K562 (cell line): Measurements from ENCODE around the gene PHF12. TPM values are rescaled to one million over a fixed set of nuclear protein-coding genes. Genes with fewer than 3 reads are reported as not detected.

Source experiments
- CCNT2 ChIP-seq: IDR thresholded peaks from 2 replicates; pipeline ENCODE4 v1.6.1; 2011; ENCODE audit warnings: borderline replicate concordance, low read depth, mild to moderate bottlenecking, moderate library complexity, mixed read lengths, low read length; ENCODE audit not compliant: insufficient read length; ENCODE audit errors: extremely low read depth
- ELF2 ChIP-seq: fragments of 250-450 bp; sonication (Bioruptor Pico); IDR thresholded peaks from 2 replicates; pipeline ENCODE4 v1.5.0; 2021; ENCODE audit warnings: mild to moderate bottlenecking
- RBM25 ChIP-seq: fragments of 200-400 bp; formaldehyde crosslinking; IDR thresholded peaks from 2 replicates; pipeline ENCODE4 v1.6.1; 2018; ENCODE audit warnings: low read length, low read depth, moderate library complexity; ENCODE audit not compliant: severe bottlenecking
- SRSF1 ChIP-seq: fragments of 200-400 bp; formaldehyde crosslinking; IDR thresholded peaks from 2 replicates; pipeline ENCODE4 v1.6.1; 2017; ENCODE audit warnings: mild to moderate bottlenecking, low read depth, low read length, moderate library complexity
- TAF7 ChIP-seq: fragments of 450-650 bp; IDR thresholded peaks from 2 replicates; pipeline ENCODE4 v1.6.1; 2016; ENCODE audit warnings: missing genetic modification characterization, missing compliant biosample characterization
- TOE1 ChIP-seq, 2 experiments: fragments of 450-650 bp in 1 of 2; sonication (generic) in 1 of 2; formaldehyde crosslinking in 1 of 2; IDR thresholded peaks; 2 replicates each; pipeline versions ENCODE4 v1.7.1 to v1.8.0; 2016 to 2022; ENCODE audit warnings: borderline replicate concordance in 2 of 2, mild to moderate bottlenecking in 2 of 2, antibody characterized with exemption in 1 of 2, inconsistent platforms in 1 of 2, low read depth in 1 of 2, missing genetic modification reagents in 1 of 2, moderate library complexity in 1 of 2
- ZNF445 ChIP-seq: fragments of 250-450 bp; sonication (Bioruptor Pico); IDR thresholded peaks from 2 replicates; pipeline ENCODE4 v1.4.0; 2020; ENCODE audit warnings: low read depth, mild to moderate bottlenecking, moderate library complexity
- polyA plus RNA-seq, 8 experiments: library from polyadenylated mRNA; depleted of rRNA in 4 of 8; stranded (reverse) in 5 of 8; unstranded in 3 of 8; fragments of >200 nt; fragmentation: Nextera tagmentation in 2 of 8; fragmentation: Illumina TruSeq in 1 of 8; extraction: Ambion mirVana in 2 of 8; extraction: Trizol in 1 of 8; gene quantifications; 2 replicates each; pipeline versions ENCODE4 v1.2.1 to v1.2.3, GENCODE V29; 2011 to 2014; ENCODE audit warnings: inconsistent platforms in 1 of 8, missing spikeins in 1 of 8
- total RNA-seq, 7 experiments: library from RNA; depleted of rRNA in 6 of 7; stranded (reverse); fragments of >200 nt in 6 of 7; fragmentation: Illumina TruSeq in 2 of 7; extraction: Trizol in 2 of 7; gene quantifications; 2 replicates each; pipeline versions ENCODE4 v1.2.1 to v1.2.3, GENCODE V29; 2011 to 2021; ENCODE audit warnings: low replicate concordance in 1 of 7
- TF ChIP-seq, protein P1 (sequence below): fragments of 450-650 bp; IDR thresholded peaks from 2 replicates; pipeline ENCODE4 v1.6.1; 2016; ENCODE audit warnings: low read depth, mild to moderate bottlenecking, moderate library complexity
- TF ChIP-seq, protein P2 (sequence below): sonication (generic); formaldehyde crosslinking; IDR thresholded peaks from 2 replicates; pipeline ENCODE4 v1.8.1; 2022; ENCODE audit warnings: missing genetic modification reagents
- TF ChIP-seq, protein P3 (sequence below): sonication (generic); formaldehyde crosslinking; IDR thresholded peaks from 2 replicates; pipeline ENCODE4 v1.8.1; 2023; ENCODE audit warnings: mild to moderate bottlenecking, missing genetic modification reagents
- TF ChIP-seq, protein P4 (sequence below): fragments of 450-650 bp; IDR thresholded peaks from 2 replicates; pipeline ENCODE4 v1.7.0; 2016; ENCODE audit warnings: borderline replicate concordance
- TF ChIP-seq, protein P5 (sequence below), 3 experiments: fragments of 200-800 bp in 1 of 3; fragments of 250-450 bp in 1 of 3; fragments of 450-650 bp in 1 of 3; sonication (Bioruptor Pico) in 1 of 3; sonication (Bioruptor generic) in 1 of 3; formaldehyde crosslinking in 1 of 3; IDR thresholded peaks; 2 replicates each; pipeline versions ENCODE4 v1.6.1 to v1.8.0; 2016 to 2022; ENCODE audit warnings: mild to moderate bottlenecking in 2 of 3, missing genetic modification characterization in 2 of 3, missing compliant biosample characterization in 1 of 3, moderate library complexity in 1 of 3
- TF ChIP-seq, protein P6 (sequence below), 3 experiments: fragments of 200-800 bp in 1 of 3; sonication (Bioruptor generic) in 1 of 3; sonication (generic) in 1 of 3; formaldehyde crosslinking in 1 of 3; IDR thresholded peaks; 2 replicates each; pipeline versions ENCODE4 v1.6.1 to v1.8.0; 2016 to 2022; ENCODE audit warnings: mild to moderate bottlenecking in 2 of 3, missing compliant biosample characterization in 2 of 3, missing genetic modification characterization in 2 of 3, missing genetic modification reagents in 1 of 3

The PHF12 gene
- total and polyA plus RNA-seq, 9 of the 15 experiments (the other 6 are each of a cell fraction or from before 2014, with no cell fraction given): 0.82 to 31.3 (median 13.5) TPM

DNA sequence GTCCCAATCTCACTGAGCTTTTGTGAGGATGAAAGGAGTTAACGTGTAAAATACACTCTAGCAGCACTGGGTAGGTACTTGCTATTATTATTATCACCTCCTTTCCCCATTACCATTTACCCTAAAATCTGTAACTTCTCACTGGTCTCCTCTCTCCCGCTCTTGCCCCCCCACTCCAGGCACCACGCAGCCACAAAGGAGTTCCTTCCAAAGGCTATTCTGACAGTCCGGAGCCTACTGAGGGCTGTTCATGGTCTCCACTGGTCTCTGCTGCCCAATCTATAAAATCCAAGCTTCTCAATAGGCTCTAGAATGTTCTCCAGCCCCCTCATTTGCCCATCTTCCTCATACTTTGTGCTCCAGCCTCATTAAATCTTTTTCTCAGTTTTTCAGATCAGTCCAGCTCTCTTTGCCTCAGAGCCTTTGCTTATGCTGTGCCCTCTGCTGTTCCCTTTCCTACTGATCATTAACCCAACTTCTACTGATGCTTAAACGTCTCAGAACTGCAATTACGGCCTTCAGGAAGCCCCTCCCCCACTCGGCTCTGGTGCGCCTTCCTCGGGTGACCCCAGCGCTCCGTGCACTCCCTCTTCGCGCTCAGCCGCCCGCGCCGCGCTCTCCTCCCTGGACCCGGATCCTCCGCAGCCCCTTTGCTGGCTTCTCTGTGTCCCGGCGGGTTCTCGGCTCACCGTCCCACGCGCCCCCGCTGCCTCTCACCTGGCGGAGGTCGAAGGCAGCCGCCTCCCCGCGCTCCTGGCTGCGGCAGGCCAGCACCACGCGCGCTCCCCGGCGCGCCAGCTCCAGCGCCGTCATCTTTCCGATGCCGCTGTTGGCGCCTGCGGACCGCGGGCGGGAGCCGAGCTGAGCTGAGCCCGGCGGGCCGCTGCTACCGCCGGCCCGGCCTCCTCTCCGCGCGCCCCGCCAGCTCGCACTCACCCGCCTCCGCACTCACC lies 49.2 kb downstream of the PHF12 start (continued):
- TF ChIP-seq ELF2 (CRISPR knock-in tag): no peak
- TF ChIP-seq SRSF1: no peak
- TF ChIP-seq TOE1 (IDR thresholded peaks at IDR 0.05; ENCODE audit: borderline replicate concordance): no peak
- no peak for TF ChIP-seq TOE1 (CRISPR knock-in tag; IDR thresholded peaks at IDR 0.05; ENCODE audit: borderline replicate concordance, low read depth)
- TF ChIP-seq, protein P1, sequence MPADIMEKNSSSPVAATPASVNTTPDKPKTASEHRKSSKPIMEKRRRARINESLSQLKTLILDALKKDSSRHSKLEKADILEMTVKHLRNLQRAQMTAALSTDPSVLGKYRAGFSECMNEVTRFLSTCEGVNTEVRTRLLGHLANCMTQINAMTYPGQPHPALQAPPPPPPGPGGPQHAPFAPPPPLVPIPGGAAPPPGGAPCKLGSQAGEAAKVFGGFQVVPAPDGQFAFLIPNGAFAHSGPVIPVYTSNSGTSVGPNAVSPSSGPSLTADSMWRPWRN: peak; percentile 50
- TF ChIP-seq, protein P2, sequence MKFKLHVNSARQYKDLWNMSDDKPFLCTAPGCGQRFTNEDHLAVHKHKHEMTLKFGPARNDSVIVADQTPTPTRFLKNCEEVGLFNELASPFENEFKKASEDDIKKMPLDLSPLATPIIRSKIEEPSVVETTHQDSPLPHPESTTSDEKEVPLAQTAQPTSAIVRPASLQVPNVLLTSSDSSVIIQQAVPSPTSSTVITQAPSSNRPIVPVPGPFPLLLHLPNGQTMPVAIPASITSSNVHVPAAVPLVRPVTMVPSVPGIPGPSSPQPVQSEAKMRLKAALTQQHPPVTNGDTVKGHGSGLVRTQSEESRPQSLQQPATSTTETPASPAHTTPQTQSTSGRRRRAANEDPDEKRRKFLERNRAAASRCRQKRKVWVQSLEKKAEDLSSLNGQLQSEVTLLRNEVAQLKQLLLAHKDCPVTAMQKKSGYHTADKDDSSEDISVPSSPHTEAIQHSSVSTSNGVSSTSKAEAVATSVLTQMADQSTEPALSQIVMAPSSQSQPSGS (CRISPR knock-in tag): no peak
- TF ChIP-seq, protein P3, sequence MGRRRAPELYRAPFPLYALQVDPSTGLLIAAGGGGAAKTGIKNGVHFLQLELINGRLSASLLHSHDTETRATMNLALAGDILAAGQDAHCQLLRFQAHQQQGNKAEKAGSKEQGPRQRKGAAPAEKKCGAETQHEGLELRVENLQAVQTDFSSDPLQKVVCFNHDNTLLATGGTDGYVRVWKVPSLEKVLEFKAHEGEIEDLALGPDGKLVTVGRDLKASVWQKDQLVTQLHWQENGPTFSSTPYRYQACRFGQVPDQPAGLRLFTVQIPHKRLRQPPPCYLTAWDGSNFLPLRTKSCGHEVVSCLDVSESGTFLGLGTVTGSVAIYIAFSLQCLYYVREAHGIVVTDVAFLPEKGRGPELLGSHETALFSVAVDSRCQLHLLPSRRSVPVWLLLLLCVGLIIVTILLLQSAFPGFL (CRISPR knock-in tag): no peak
- TF ChIP-seq, protein P4, sequence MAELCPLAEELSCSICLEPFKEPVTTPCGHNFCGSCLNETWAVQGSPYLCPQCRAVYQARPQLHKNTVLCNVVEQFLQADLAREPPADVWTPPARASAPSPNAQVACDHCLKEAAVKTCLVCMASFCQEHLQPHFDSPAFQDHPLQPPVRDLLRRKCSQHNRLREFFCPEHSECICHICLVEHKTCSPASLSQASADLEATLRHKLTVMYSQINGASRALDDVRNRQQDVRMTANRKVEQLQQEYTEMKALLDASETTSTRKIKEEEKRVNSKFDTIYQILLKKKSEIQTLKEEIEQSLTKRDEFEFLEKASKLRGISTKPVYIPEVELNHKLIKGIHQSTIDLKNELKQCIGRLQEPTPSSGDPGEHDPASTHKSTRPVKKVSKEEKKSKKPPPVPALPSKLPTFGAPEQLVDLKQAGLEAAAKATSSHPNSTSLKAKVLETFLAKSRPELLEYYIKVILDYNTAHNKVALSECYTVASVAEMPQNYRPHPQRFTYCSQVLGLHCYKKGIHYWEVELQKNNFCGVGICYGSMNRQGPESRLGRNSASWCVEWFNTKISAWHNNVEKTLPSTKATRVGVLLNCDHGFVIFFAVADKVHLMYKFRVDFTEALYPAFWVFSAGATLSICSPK: no peak
- TF ChIP-seq, protein P5, sequence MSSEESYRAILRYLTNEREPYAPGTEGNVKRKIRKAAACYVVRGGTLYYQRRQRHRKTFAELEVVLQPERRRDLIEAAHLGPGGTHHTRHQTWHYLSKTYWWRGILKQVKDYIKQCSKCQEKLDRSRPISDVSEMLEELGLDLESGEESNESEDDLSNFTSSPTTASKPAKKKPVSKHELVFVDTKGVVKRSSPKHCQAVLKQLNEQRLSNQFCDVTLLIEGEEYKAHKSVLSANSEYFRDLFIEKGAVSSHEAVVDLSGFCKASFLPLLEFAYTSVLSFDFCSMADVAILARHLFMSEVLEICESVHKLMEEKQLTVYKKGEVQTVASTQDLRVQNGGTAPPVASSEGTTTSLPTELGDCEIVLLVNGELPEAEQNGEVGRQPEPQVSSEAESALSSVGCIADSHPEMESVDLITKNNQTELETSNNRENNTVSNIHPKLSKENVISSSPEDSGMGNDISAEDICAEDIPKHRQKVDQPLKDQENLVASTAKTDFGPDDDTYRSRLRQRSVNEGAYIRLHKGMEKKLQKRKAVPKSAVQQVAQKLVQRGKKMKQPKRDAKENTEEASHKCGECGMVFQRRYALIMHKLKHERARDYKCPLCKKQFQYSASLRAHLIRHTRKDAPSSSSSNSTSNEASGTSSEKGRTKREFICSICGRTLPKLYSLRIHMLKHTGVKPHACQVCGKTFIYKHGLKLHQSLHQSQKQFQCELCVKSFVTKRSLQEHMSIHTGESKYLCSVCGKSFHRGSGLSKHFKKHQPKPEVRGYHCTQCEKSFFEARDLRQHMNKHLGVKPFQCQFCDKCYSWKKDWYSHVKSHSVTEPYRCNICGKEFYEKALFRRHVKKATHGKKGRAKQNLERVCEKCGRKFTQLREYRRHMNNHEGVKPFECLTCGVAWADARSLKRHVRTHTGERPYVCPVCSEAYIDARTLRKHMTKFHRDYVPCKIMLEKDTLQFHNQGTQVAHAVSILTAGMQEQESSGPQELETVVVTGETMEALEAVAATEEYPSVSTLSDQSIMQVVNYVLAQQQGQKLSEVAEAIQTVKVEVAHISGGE (CRISPR knock-in tag; IDR thresholded peaks at IDR 0.05): peak in 1 of 3 experiments; percentile 50; a peak in 1 of 6 replicates
- TF ChIP-seq, protein P6, sequence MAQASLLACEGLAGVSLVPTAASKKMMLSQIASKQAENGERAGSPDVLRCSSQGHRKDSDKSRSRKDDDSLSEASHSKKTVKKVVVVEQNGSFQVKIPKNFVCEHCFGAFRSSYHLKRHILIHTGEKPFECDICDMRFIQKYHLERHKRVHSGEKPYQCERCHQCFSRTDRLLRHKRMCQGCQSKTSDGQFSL (CRISPR knock-in tag; IDR thresholded peaks at IDR 0.05): peak; percentile 88
- TF ChIP-seq, protein P6 (tag; IDR thresholded peaks at IDR 0.05): peak in 1 of 2 experiments; percentile 89; a peak in 2 of 4 replicates
- peak; percentile 4 for TF ChIP-seq RBM25
- TF ChIP-seq TAF7 (tag): no peak
- TF ChIP-seq ZNF445: no peak
- no peak for TF ChIP-seq CCNT2
